GM21576 (cell line): ENCODE results near the gene SYVN1.
"Not testable (repeated sequence)": the region's sequence is repeated elsewhere in the genome, so short reads cannot be mapped to it uniquely, and the experiment has no call there.

Source experiments
- ATAC-seq: cut with Tn5 transposase; IDR thresholded peaks from one replicate; pipeline ENCODE4 v1.9.1; 2021; ENCODE audit warnings: mild to moderate bottlenecking, moderate library complexity; ENCODE audit not compliant: unreplicated experiment

SYVN1 gene

DNA sequence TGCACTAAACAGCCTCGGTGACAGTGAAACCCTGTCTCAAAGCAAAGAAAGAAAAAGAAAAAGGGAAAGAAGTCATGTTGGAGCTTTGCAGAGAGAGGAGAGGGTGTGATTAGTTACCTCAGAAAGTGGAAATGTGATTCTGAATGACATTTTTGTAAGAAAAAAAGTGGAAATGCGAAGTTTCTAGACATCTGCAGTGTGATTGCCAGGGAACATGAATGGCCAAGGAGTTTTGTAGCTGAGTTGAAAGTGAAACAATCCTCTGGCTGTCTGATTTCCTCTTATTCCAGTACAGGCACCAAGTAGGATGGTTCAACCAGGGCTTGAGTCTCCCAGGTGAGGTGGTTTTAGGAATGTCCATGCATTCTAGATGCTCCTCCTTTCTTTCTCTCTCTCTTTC, 17.8 kb upstream of the SYVN1 start:
- ATAC-seq = no peak

- no peak for ATAC-seq
Observed at GRCh38 chr11:65151331-65151899, 17.1 kb upstream of the SYVN1 start.

DNA sequence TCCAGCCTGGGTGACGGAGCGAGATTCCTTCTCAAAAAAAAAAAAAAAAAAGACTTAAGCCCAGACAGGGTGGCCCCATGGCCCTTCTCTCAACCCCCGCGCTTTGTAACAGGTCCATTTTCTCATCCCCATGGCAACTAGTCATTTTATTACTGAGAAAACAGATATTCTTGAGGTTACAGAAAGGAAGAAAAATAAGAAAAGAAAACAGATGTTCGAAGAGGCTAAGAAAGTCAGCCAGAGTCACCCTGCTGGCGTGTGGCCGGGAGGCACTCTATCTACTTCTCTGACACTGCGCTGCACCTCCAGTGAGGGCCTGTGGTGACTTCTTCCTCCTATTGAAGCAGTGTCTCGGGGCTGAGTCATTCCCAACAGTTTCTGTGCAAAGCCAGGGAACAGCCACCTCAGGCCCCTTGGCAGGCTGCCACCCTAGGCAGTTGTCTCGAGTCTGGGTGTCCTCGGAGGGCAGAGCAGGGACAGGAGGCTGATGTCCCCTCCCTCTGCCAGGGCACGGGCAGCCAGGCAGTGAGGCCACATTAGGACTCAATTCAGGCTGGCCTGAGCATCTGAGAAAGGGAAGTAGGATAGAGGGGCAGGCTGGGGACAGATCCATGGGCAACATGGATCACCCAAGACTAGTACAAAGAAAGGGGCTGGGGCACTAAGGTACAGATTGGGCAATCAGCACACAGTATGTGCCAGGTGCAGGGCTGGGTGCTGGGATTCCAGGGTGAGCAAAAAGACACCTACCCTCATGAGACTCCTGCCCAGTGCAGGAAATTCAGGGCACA, 16.4 kb upstream of the SYVN1 start:
- ATAC-seq = no peak

DNA sequence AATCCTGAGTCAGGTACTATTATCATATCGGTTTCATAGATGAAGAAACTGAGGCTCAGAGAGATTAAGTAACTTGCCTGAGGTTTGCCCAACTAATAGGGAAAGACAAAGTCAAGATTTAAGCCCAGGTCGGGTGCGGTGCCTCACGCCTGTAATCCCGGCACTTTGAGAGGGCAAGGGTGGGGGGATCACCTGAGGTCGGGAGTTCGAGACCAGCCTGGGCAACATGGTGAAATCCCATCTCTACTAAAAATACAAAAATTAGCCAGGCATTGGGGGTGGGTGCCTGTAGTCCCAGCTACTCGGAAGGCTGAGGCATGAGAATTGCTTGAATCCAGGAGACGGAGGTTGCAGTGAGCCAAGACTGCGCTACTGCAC, 15.8 kb upstream of the SYVN1 start:
- ATAC-seq = not testable (repeated sequence)

DNA sequence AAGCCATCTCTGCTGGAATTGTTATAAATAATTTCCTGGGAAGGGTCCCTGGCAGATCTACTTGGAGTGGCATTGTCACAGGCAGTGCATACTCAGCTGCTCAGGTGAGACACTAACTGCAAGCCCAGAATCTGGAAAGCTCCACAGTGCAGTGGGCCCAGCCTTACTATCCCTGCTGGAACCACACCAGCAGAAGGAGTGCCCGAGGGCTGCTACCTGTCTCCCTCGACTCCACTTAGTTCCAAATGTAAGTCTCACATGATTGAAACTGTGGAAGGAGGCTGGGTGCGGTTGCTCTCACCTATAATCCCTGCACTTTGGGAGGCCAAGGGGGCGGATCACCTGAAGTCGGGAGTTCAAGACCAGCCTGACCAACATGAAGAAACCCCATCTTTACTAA, 14.3 kb upstream of the SYVN1 start:
- no peak for ATAC-seq

GRCh38 chr11:65147352-65148075, 13.2 kb upstream of the SYVN1 start:
- ATAC-seq = no peak

GRCh38 chr11:65141896-65142494, 7.7 kb upstream of the SYVN1 start:
- no peak for ATAC-seq

GRCh38 chr11:65136515-65137096, 2.3 kb upstream of the SYVN1 start:
- no peak for ATAC-seq

DNA sequence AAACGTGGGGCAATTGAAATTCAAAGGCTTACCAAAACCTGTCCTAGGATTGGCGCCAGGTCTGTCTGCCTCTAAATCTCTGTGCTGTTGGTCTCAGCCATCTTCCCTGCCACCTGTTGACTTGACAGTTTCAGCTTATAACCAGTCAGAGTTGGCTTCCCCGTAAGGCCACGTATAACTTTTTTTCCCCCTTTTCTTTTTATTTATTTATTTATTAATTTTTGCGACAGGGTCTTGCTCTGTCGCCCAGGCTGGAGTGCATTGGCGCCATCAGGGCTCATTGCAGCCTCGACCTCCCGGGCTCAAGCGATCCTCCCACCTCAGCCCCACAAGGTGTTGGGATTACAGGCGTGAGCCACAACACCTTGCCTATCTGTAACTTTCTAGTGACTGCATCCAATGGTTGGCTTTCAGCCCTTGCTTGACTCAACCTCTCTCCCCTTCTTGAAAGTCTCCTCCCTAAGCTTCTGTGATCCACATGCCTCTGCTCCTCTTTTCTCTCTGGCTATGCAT, 1.4 kb upstream of the SYVN1 start:
- no peak for ATAC-seq

DNA sequence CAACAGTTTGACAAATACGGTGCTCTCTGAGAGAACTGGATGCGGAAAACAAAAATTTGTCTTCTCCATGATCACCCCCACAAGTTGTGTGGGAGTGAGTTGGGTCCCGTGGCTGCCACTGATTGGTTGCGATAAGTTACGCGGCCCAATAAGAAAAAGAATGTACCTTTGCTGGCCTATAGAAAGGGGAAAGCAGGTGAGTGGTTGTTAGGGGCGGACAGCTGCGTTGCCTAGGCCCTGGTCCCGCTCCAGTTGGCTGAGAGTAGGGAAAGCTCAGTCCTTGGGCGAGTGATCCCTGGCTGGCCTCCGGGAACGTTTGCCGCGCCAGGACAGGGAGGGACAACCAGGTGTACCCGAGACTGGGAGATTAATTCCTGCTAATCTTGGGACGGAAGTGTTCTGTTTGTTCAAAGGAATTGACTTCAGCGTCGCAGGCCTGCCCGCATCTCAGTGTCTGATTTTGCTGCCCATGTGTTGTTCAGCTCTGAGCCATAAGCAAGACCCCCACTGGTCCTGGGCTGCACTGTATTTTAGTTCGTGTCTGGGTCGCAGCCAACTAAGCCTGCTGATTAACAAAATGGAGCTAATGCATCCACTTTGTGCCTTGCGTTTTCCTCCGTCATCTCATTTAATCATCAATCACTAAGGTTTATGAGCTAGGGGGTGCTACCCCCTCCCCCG, 773 bp upstream of the SYVN1 start:
- peak; percentile 52 for ATAC-seq

- no peak for ATAC-seq
Observed at GRCh38 chr11:65133724-65134123, 595 bp downstream of the SYVN1 start.

DNA sequence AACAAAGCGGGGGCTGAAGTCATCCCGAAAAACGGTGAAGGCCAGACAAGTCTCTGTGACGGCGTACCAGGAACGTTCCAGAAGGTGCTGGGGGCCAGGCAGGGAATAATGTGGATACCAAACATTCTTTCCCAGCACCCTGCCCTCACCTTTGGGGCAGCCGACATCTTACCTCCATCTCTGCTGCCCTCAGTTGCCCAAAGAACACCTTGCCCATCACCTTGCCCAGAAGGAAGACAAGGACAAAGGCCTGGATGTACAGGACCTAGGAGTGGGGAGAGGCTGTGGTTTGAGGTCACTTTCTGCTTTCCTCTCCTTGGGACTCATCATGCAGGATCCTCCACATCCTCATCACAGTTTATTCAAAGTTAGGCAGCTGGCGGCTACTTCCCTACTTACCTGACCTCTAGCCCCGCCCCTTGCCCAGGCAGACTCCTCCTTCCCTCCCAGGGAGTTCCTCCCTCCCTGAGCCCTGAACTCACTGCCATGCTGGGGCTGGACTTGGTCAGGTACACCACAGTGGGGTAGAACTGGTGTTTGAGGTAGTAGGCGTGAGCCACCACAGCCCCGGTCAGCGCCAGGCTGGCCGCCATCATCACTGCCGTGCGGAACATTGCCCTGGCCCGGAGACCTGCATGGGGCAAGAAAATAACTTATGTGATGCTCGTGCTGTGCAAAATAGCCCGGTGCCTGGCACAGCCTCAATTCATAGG, 1.2 kb downstream of the SYVN1 start:
- no peak for ATAC-seq

GRCh38 chr11:65132238-65132987, 1.9 kb downstream of the SYVN1 start:
- ATAC-seq = peak; percentile 32

- no peak for ATAC-seq
Observed at GRCh38 chr11:65131895-65132237, 2.5 kb downstream of the SYVN1 start.

DNA sequence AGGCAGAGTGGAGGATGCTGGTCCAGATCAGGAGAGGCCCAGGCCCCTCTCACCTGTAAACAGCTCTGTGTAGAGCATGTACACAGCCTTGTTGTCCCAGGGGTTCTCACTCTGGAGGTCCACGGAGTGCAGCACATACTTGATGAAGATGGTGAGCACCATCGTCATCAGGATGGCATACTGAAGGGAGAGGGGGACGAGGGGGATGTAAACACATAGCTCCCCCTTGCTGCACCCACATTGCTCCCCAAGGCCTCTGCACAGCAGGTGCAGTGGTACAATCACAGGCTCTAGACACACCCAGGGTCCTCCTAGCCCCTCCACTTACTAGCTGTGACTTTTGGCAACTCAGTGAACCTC, 2.9 kb downstream of the SYVN1 start:
- no peak for ATAC-seq

DNA sequence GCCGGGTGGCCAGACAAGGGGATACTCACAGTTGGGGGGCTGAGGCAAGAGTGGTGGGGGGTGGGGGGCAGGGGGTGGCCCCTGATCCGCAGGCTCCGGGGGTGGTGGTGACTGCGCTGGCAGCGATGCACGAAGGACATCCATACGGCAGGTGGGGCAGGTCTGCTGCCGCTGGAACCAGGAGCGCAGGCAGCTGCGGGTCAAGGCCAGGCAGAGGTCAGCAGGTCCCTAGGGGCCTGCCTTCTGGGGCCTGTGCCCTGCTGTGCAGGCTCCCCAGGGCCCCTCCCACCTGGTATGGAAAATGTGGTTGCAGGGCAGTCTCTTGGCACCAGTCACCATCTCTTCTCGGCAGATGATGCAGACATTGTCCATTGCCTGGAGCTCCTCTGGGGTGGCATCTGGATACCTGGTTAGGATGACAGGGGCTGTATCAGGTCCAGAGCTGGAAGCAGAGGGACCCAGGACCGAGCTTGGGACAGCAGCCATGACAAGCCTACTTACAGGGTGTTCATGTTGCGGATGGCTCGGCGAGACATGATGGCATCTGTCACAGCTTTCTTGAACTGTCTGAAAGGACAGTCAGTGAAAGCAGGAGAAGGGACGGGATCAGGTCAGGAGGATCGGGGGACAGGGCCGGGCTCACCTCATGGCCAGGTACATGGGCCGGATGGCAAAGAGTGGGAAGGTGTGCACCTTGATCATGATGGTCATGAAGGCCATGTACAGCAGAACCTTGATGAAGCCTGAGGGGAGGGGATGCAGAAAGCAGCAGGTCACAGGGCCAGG, 3.5 kb downstream of the SYVN1 start:
- ATAC-seq = no peak

GRCh38 chr11:65129649-65130441, 4.5 kb downstream of the SYVN1 start:
- ATAC-seq = no peak
